GM19463 (cell line): Measurements from ENCODE around the gene NHLH1.

Source experiments
- ATAC-seq: cut with Tn5 transposase; IDR thresholded peaks from one replicate; pipeline ENCODE4 v1.9.1; 2021; ENCODE audit warnings: mild to moderate bottlenecking, moderate library complexity; ENCODE audit not compliant: unreplicated experiment

NHLH1 gene

GRCh38 chr1:160366731-160367515, at the start of gene NHLH1:
Gene NHLH1 (plus strand): TSS chr1:160367071. CDS start chr1:160370732, 3,661 bp downstream.
- ATAC-seq, result no peak

GRCh38 chr1:160322831-160323230, 44.0 kb upstream of the NHLH1 start:
- ATAC-seq, result no peak

- no peak for ATAC-seq
Observed at GRCh38 chr1:160325252-160325651, 41.6 kb upstream of the NHLH1 start.

- ATAC-seq, result no peak
Observed at GRCh38 chr1:160326418-160326817, 40.5 kb upstream of the NHLH1 start.

GRCh38 chr1:160328184-160328583, 38.7 kb upstream of the NHLH1 start:
- ATAC-seq, result no peak

GRCh38 chr1:160330119-160330518, 36.8 kb upstream of the NHLH1 start:
- no peak for ATAC-seq

- ATAC-seq, result no peak
Observed at GRCh38 chr1:160332516-160332915, 34.4 kb upstream of the NHLH1 start.

- ATAC-seq, result no peak
Observed at GRCh38 chr1:160338580-160338979, 28.3 kb upstream of the NHLH1 start.

GRCh38 chr1:160340146-160340545, 26.7 kb upstream of the NHLH1 start:
- ATAC-seq, result no peak

- no peak for ATAC-seq
Observed at GRCh38 chr1:160340866-160341265, 26.0 kb upstream of the NHLH1 start.

GRCh38 chr1:160342526-160342925, 24.3 kb upstream of the NHLH1 start:
- ATAC-seq, result no peak

- peak; percentile 94 for ATAC-seq
Observed at GRCh38 chr1:160342953-160343869, 23.7 kb upstream of the NHLH1 start, which contains the start of the genes COPA and NCSTN. Gene COPA (minus strand): TSS chr1:160343250. CDS start chr1:160343170, 80 bp downstream. Gene NCSTN (plus strand): TSS chr1:160343383. CDS start chr1:160343397, 14 bp downstream.

- ATAC-seq, result no peak
Observed at GRCh38 chr1:160344241-160344640, 22.6 kb upstream of the NHLH1 start.

- no peak for ATAC-seq
Observed at GRCh38 chr1:160344936-160345335, 21.9 kb upstream of the NHLH1 start.

- no peak for ATAC-seq
Observed at GRCh38 chr1:160346463-160346862, 20.4 kb upstream of the NHLH1 start.

GRCh38 chr1:160346958-160347357, 19.9 kb upstream of the NHLH1 start:
- ATAC-seq, result no peak

- ATAC-seq, result no peak
Observed at GRCh38 chr1:160351629-160352028, 15.2 kb upstream of the NHLH1 start.

- ATAC-seq, result no peak
Observed at GRCh38 chr1:160352555-160352954, 14.3 kb upstream of the NHLH1 start.

- ATAC-seq, result no peak
Observed at GRCh38 chr1:160353223-160353622, 13.6 kb upstream of the NHLH1 start.

GRCh38 chr1:160354388-160354985, 12.4 kb upstream of the NHLH1 start:
- ATAC-seq, result no peak

GRCh38 chr1:160357286-160358002, 9.4 kb upstream of the NHLH1 start:
- ATAC-seq, result no peak
